Measurements from ENCODE around the gene ZCCHC3. TPM values are rescaled to one million over a fixed set of nuclear protein-coding genes. Genes with fewer than 3 reads are reported as not detected.
A peak's percentile ranks its signal among the peaks of the same experiment; 100 is the strongest.
"Not testable (repeated sequence)": the region's sequence is repeated elsewhere in the genome, so short reads cannot be mapped to it uniquely, and the experiment has no call there.

The ZCCHC3 gene
- 26.5 TPM for polyA plus RNA-seq (2013, experiment 1 of 2)
- 26.9 TPM for polyA plus RNA-seq (2013, experiment 2 of 2)

- Histone ChIP-seq H2BK15ac (replicated peaks; ENCODE audit: low read depth) (no peak within 1 kb of the TSS), H3K27ac (ENCODE audit: low read depth, low read length) (peak within 1 kb of the TSS; percentile 85), H2BK120ac (ENCODE audit: low read depth, low read length) (peak within 1 kb of the TSS; percentile 18), H3K56ac (ENCODE audit: low read length) (peak within 1 kb of the TSS; percentile 98), H2AK5ac (ENCODE audit: low read length) (peak within 1 kb of the TSS; percentile 80), H3K36me3 (ENCODE audit: control insufficient read depth, insufficient read depth, low read length) (no peaks in the 10 kb centered on the region), H3K79me1 (ENCODE audit: low read length) (peaks cover 7% of the 10 kb centered on the region), H3K23ac (ENCODE audit: low read length) (peak within 1 kb of the TSS; percentile 99), H3K4ac (ENCODE audit: low read depth, low read length) (peak within 1 kb of the TSS; percentile 46), H3K4me2 (ENCODE audit: low read length) (peak within 1 kb of the TSS; percentile 94), H3K79me2 (ENCODE audit: control insufficient read depth, insufficient read depth, low read length) (peaks cover 18% of the 10 kb centered on the region), H3K18ac (ENCODE audit: low read length) (peak within 1 kb of the TSS; percentile 89), H4K5ac (ENCODE audit: low read length) (no peak within 1 kb of the TSS), H3K9ac (ENCODE audit: low read length) (peak within 1 kb of the TSS; percentile 97), H3K4me1 (ENCODE audit: control insufficient read depth, low read depth, low read length) (peaks cover 22% of the 10 kb centered on the region), H3K27me3 (ENCODE audit: insufficient read depth, low read length, poor library complexity) (no peaks in the 10 kb centered on the region), H2BK5ac (ENCODE audit: low read length) (peak within 1 kb of the TSS; percentile 27), H4K8ac (ENCODE audit: low read depth, low read length) (peak within 1 kb of the TSS; percentile 30), H3K4me3 (ENCODE audit: low read length) (peak within 1 kb of the TSS; percentile 91)
- DNase-seq, result peak; percentile 97
- WGBS (ENCODE audit: extremely low coverage, insufficient coverage, low lambda C conversion rate), result no CpG with 5 or more reads among the region's 99 CpGs
These were observed at the start of gene ZCCHC3 for GRCh38 chr20:297098-297924. TSS of gene ZCCHC3 (plus strand) at chr20:297570. CDS start at chr20:297587, 17 bp downstream.

GRCh38 chr20:251354-251753 lies 46.0 kb upstream of the ZCCHC3 start:
- Histone ChIP-seq H3K18ac (ENCODE audit: low read length) (no peak overlapping the region), H3K79me2 (ENCODE audit: control insufficient read depth, insufficient read depth, low read length) (no peaks in the 10 kb centered on the region), H3K4me2 (ENCODE audit: low read length) (no peak overlapping the region), H4K5ac (ENCODE audit: low read length) (no peak overlapping the region), H2BK15ac (replicated peaks; ENCODE audit: low read depth) (no peak overlapping the region), H3K27ac (ENCODE audit: low read depth, low read length) (no peak overlapping the region), H3K4ac (ENCODE audit: low read depth, low read length) (no peak overlapping the region), H3K56ac (ENCODE audit: low read length) (no peak overlapping the region), H3K23ac (ENCODE audit: low read length) (no peak overlapping the region), H2BK5ac (ENCODE audit: low read length) (no peak overlapping the region), H3K4me3 (ENCODE audit: low read length) (no peak overlapping the region), H3K4me1 (ENCODE audit: control insufficient read depth, low read depth, low read length) (no peaks in the 10 kb centered on the region), H3K79me1 (ENCODE audit: low read length) (no peaks in the 10 kb centered on the region), H3K36me3 (ENCODE audit: control insufficient read depth, insufficient read depth, low read length) (no peaks in the 10 kb centered on the region), H4K8ac (ENCODE audit: low read depth, low read length) (no peak overlapping the region), H2BK120ac (ENCODE audit: low read depth, low read length) (no peak overlapping the region), H3K9ac (ENCODE audit: low read length) (no peak overlapping the region), H3K27me3 (ENCODE audit: insufficient read depth, low read length, poor library complexity) (peaks cover 2% of the 10 kb centered on the region), H2AK5ac (ENCODE audit: low read length) (no peak overlapping the region)
- peak; percentile 76 for DNase-seq
- WGBS (ENCODE audit: extremely low coverage, insufficient coverage, low lambda C conversion rate), result no CpG with 5 or more reads among the region's 2 CpGs

- no peaks in the 10 kb centered on the region for H3K36me3 ChIP-seq (ENCODE audit: control insufficient read depth, insufficient read depth, low read length)
- no peak overlapping the region for H2BK120ac ChIP-seq (ENCODE audit: low read depth, low read length)
These were observed 44.6 kb upstream of the ZCCHC3 start for GRCh38 chr20:252801-253200.

GRCh38 chr20:253447-253846 lies 43.9 kb upstream of the ZCCHC3 start:
- WGBS (ENCODE audit: extremely low coverage, insufficient coverage, low lambda C conversion rate), result no CpG with 5 or more reads among the region's 6 CpGs

More at GRCh38 chr20:252801-253200, 44.6 kb upstream of the ZCCHC3 start:
- WGBS (ENCODE audit: extremely low coverage, insufficient coverage, low lambda C conversion rate), result no CpG with 5 or more reads among the region's 2 CpGs
- Histone ChIP-seq H3K4me1 (ENCODE audit: control insufficient read depth, low read depth, low read length) (no peaks in the 10 kb centered on the region), H3K56ac (ENCODE audit: low read length) (no peak overlapping the region), H3K27ac (ENCODE audit: low read depth, low read length) (no peak overlapping the region), H2AK5ac (ENCODE audit: low read length) (no peak overlapping the region), H3K9ac (ENCODE audit: low read length) (no peak overlapping the region), H3K18ac (ENCODE audit: low read length) (no peak overlapping the region), H2BK5ac (ENCODE audit: low read length) (no peak overlapping the region), H3K79me2 (ENCODE audit: control insufficient read depth, insufficient read depth, low read length) (no peaks in the 10 kb centered on the region), H3K27me3 (ENCODE audit: insufficient read depth, low read length, poor library complexity) (peaks cover 4% of the 10 kb centered on the region), H4K5ac (ENCODE audit: low read length) (no peak overlapping the region), H2BK15ac (replicated peaks; ENCODE audit: low read depth) (no peak overlapping the region), H3K79me1 (ENCODE audit: low read length) (no peaks in the 10 kb centered on the region), H3K4me3 (ENCODE audit: low read length) (no peak overlapping the region), H3K23ac (ENCODE audit: low read length) (no peak overlapping the region), H3K4ac (ENCODE audit: low read depth, low read length) (no peak overlapping the region), H4K8ac (ENCODE audit: low read depth, low read length) (no peak overlapping the region), H3K4me2 (ENCODE audit: low read length) (no peak overlapping the region)
- DNase-seq, result no peak

GRCh38 chr20:257419-257818 lies 40.0 kb upstream of the ZCCHC3 start, which contains the start of gene DEFB132:
TSS of gene DEFB132 (plus strand) at chr20:257724. CDS start at chr20:257779, 55 bp downstream.
- H3K27me3 ChIP-seq (ENCODE audit: insufficient read depth, low read length, poor library complexity), result peaks cover 4% of the 10 kb centered on the region
- H3K23ac ChIP-seq (ENCODE audit: low read length), result no peak within 1 kb of the TSS
- no peaks in the 10 kb centered on the region for H3K79me2 ChIP-seq (ENCODE audit: control insufficient read depth, insufficient read depth, low read length)
- H3K79me1 ChIP-seq (ENCODE audit: low read length), result no peaks in the 10 kb centered on the region
- no peak within 1 kb of the TSS for H3K27ac ChIP-seq (ENCODE audit: low read depth, low read length)
- no peak within 1 kb of the TSS for H4K8ac ChIP-seq (ENCODE audit: low read depth, low read length)
- WGBS (ENCODE audit: extremely low coverage, insufficient coverage, low lambda C conversion rate), result no CpG with 5 or more reads among the region's 7 CpGs
- no peak within 1 kb of the TSS for H2BK120ac ChIP-seq (ENCODE audit: low read depth, low read length)
- H3K4ac ChIP-seq (ENCODE audit: low read depth, low read length), result no peak within 1 kb of the TSS
- H3K4me1 ChIP-seq (ENCODE audit: control insufficient read depth, low read depth, low read length), result no peaks in the 10 kb centered on the region
- H2AK5ac ChIP-seq (ENCODE audit: low read length), result no peak within 1 kb of the TSS
- no peak within 1 kb of the TSS for H2BK15ac ChIP-seq (replicated peaks; ENCODE audit: low read depth)
- H3K4me2 ChIP-seq (ENCODE audit: low read length), result no peak within 1 kb of the TSS
- no peak within 1 kb of the TSS for H3K18ac ChIP-seq (ENCODE audit: low read length)
- no peak within 1 kb of the TSS for H3K4me3 ChIP-seq (ENCODE audit: low read length)
- H3K9ac ChIP-seq (ENCODE audit: low read length), result no peak within 1 kb of the TSS
- no peak for DNase-seq
- H3K36me3 ChIP-seq (ENCODE audit: control insufficient read depth, insufficient read depth, low read length), result no peaks in the 10 kb centered on the region
- H3K56ac ChIP-seq (ENCODE audit: low read length), result no peak within 1 kb of the TSS
- H2BK5ac ChIP-seq (ENCODE audit: low read length), result no peak within 1 kb of the TSS
- no peak within 1 kb of the TSS for H4K5ac ChIP-seq (ENCODE audit: low read length)

More at GRCh38 chr20:253447-253846, 43.9 kb upstream of the ZCCHC3 start:
- not testable (repeated sequence) for H3K18ac ChIP-seq (ENCODE audit: low read length); H3K27ac ChIP-seq (ENCODE audit: low read depth, low read length); H3K9ac ChIP-seq (ENCODE audit: low read length); H3K56ac ChIP-seq (ENCODE audit: low read length); H4K5ac ChIP-seq (ENCODE audit: low read length); H3K79me1 ChIP-seq (ENCODE audit: low read length); H4K8ac ChIP-seq (ENCODE audit: low read depth, low read length); H3K36me3 ChIP-seq (ENCODE audit: control insufficient read depth, insufficient read depth, low read length); H3K4me2 ChIP-seq (ENCODE audit: low read length); H2AK5ac ChIP-seq (ENCODE audit: low read length); H2BK15ac ChIP-seq (replicated peaks; ENCODE audit: low read depth); H3K4me3 ChIP-seq (ENCODE audit: low read length); H3K4ac ChIP-seq (ENCODE audit: low read depth, low read length); H3K79me2 ChIP-seq (ENCODE audit: control insufficient read depth, insufficient read depth, low read length); H3K4me1 ChIP-seq (ENCODE audit: control insufficient read depth, low read depth, low read length); H2BK5ac ChIP-seq (ENCODE audit: low read length); H3K27me3 ChIP-seq (ENCODE audit: insufficient read depth, low read length, poor library complexity); H2BK120ac ChIP-seq (ENCODE audit: low read depth, low read length); H3K23ac ChIP-seq (ENCODE audit: low read length)
- DNase-seq, result peak; percentile 33

Data from mesendoderm (in vitro differentiated cells).